ENCODE data around the gene SAPCD2.

Gene SAPCD2

GRCh38 chr9:137030538-137031527 lies 39.5 kb downstream of the SAPCD2 start:
- peak; percentile 89 to 97 (median 96) for DNase-seq
- peaks cover 0 to 11% (median 2%) of the 10 kb centered on the region in 4 experiments for H3K36me3 ChIP-seq (ENCODE audit: control insufficient read depth in 4 of 4, insufficient read depth in 4 of 4, low read length in 3 of 4)
- H3K27me3 ChIP-seq (replicated peaks in 2 of 5; ENCODE audit: control insufficient read depth in 4 of 5, insufficient read depth in 5 of 5, low read length in 4 of 5), result no peaks in the 10 kb centered on the region
- peak overlapping the region in 5 of 7 experiments; percentile 54 to 83 (median 73) for H3K4me3 ChIP-seq (ENCODE audit: control insufficient read depth in 1 of 7, extremely low read depth in 1 of 7, insufficient read depth in 4 of 7, low read depth in 2 of 7, low read length in 6 of 7)
- WGBS (ENCODE audit: insufficient coverage), result 52% methylated on average over 65 of the region's 65 CpGs
- ChIA-PET CTCF (interaction anchor here (0.5 to 4.3 kb wide), 11 partner anchors 14 to 172 kb away, joined by 3 to 34 read pairs (median 7); partner anchors contain the start of gene NPDC1), POLR2A (no interaction called here)
- no peaks in the 10 kb centered on the region for H3K9me3 ChIP-seq (ENCODE audit: control extremely low read depth in 1 of 5, control insufficient read depth in 4 of 5, insufficient read depth in 2 of 5, low read depth in 1 of 5, low read length in 4 of 5)
- H3K27ac ChIP-seq (ENCODE audit: insufficient read depth in 1 of 2, low read depth in 1 of 2, low read length in 2 of 2, poor library complexity in 1 of 2, severe bottlenecking in 2 of 2), result peak overlapping the region; percentile 86 to 87
- peaks cover 0 to 91% (median 89%) of the 10 kb centered on the region in 4 experiments for H3K4me1 ChIP-seq (ENCODE audit: control extremely low read depth in 1 of 4, control insufficient read depth in 4 of 4, insufficient read depth in 4 of 4, low read length in 3 of 4)

- Histone ChIP-seq H3K4me1 (ENCODE audit: control extremely low read depth in 1 of 4, control insufficient read depth in 4 of 4, insufficient read depth in 4 of 4, low read length in 3 of 4) (peaks cover 0 to 91% (median 85%) of the 10 kb centered on the region in 4 experiments), H3K27me3 (replicated peaks in 2 of 5; ENCODE audit: control insufficient read depth in 4 of 5, insufficient read depth in 5 of 5, low read length in 4 of 5) (no peaks in the 10 kb centered on the region), H3K36me3 (ENCODE audit: control insufficient read depth in 4 of 4, insufficient read depth in 4 of 4, low read length in 3 of 4) (peaks cover 0 to 6% (median 0%) of the 10 kb centered on the region in 4 experiments), H3K4me3 (ENCODE audit: control insufficient read depth in 1 of 7, extremely low read depth in 1 of 7, insufficient read depth in 4 of 7, low read depth in 2 of 7, low read length in 6 of 7) (peak overlapping the region in 5 of 7 experiments; percentile 54 to 83 (median 73)), H3K27ac (ENCODE audit: insufficient read depth in 1 of 2, low read depth in 1 of 2, low read length in 2 of 2, poor library complexity in 1 of 2, severe bottlenecking in 2 of 2) (peak overlapping the region; percentile 77 to 87), H3K9me3 (ENCODE audit: control extremely low read depth in 1 of 5, control insufficient read depth in 4 of 5, insufficient read depth in 2 of 5, low read depth in 1 of 5, low read length in 4 of 5) (no peaks in the 10 kb centered on the region)
- WGBS (ENCODE audit: insufficient coverage), result 15% methylated on average over 15 of the region's 15 CpGs
- ChIA-PET POLR2A (interaction anchor here (0.7 to 1.4 kb wide), 2 partner anchors 15 to 55 kb away, joined by 3 to 7 read pairs; no protein-coding TSS in a partner anchor), CTCF (interaction anchor here (0.7 to 11.1 kb wide), 27 partner anchors 8 to 186 kb away, joined by 3 to 109 read pairs (median 5); partner anchors contain the start of genes CLIC3, LCN12, NPDC1 and PAXX)
- peak in 1 of 3 donors; percentile 59 for DNase-seq
Observed at GRCh38 chr9:137030006-137030405, 40.4 kb downstream of the SAPCD2 start.

DNA sequence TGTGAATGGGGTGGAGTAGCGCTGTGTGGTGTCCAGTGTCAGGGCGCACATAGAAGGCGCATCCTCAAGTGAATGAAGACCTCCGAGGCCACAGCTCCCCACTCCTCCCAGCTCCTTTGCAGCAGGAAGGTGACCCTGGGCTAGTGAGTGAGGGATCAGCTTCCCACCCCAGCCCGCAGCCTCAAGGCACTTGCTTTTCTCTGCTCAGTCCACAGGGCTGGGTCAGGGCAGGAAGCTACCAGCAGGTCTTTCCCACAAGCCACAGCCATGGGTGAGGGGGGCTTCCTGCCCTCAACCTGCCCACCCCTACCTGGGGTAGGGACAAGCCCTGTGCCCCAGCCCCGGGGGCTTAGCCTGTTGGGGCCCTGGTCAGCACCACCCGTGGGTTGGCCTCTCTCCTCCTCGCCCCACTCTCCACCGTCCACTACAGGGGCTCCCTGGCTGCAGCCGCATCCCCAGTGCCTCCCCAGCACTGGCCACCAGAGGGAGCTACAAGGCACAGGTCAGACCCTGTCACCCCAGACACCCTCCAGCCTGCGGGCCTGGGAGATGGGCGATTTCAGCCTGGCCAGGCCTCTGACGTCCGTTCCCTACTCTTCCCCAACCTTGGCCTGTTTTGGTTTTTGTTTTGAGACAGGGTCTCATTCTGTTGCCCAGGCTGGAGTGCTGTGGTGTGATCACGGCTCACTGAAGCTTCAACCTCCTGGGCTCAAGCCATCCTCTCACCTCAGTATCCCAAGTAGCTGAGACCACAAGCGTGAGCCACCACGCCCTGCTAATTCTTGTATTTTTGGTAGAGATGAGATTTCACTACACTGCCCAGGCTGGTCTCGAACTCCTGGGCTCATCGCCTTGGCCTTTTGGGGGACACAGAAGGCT lies 41.1 kb downstream of the SAPCD2 start:
- peaks cover 0 to 85% (median 79%) of the 10 kb centered on the region in 4 experiments for H3K4me1 ChIP-seq (ENCODE audit: control extremely low read depth in 1 of 4, control insufficient read depth in 4 of 4, insufficient read depth in 4 of 4, low read length in 3 of 4)
- 8% methylated on average over 14 of the region's 19 CpGs for WGBS (ENCODE audit: insufficient coverage)
- H3K27me3 ChIP-seq (replicated peaks in 2 of 5; ENCODE audit: control insufficient read depth in 4 of 5, insufficient read depth in 5 of 5, low read length in 4 of 5), result no peaks in the 10 kb centered on the region
- ChIA-PET POLR2A (interaction anchor here (0.6 to 1.4 kb wide), 4 partner anchors 15 to 411 kb away, joined by 3 to 7 read pairs (median 4); no protein-coding TSS in a partner anchor), CTCF (interaction anchor here (0.7 to 11.1 kb wide), 39 partner anchors 8 to 241 kb away, joined by 3 to 109 read pairs (median 4); partner anchors contain the start of genes CLIC3, LCN12, MAN1B1 and NPDC1)
- peaks cover 0 to 8% (median 0%) of the 10 kb centered on the region in 4 experiments for H3K36me3 ChIP-seq (ENCODE audit: control insufficient read depth in 4 of 4, insufficient read depth in 4 of 4, low read length in 3 of 4)
- H3K4me3 ChIP-seq (ENCODE audit: control insufficient read depth in 1 of 7, extremely low read depth in 1 of 7, insufficient read depth in 4 of 7, low read depth in 2 of 7, low read length in 6 of 7), result peak overlapping the region; percentile 28 to 83 (median 73)
- H3K9me3 ChIP-seq (ENCODE audit: control extremely low read depth in 1 of 5, control insufficient read depth in 4 of 5, insufficient read depth in 2 of 5, low read depth in 1 of 5, low read length in 4 of 5), result no peaks in the 10 kb centered on the region
- H3K27ac ChIP-seq (ENCODE audit: insufficient read depth in 1 of 2, low read depth in 1 of 2, low read length in 2 of 2, poor library complexity in 1 of 2, severe bottlenecking in 2 of 2), result peak overlapping the region; percentile 77 to 87
- peak; percentile 50 to 70 (median 63) for DNase-seq

- Histone ChIP-seq H3K4me3 (ENCODE audit: control insufficient read depth in 1 of 7, extremely low read depth in 1 of 7, insufficient read depth in 4 of 7, low read depth in 2 of 7, low read length in 6 of 7) (peak overlapping the region; percentile 51 to 83 (median 73)), H3K27ac (ENCODE audit: insufficient read depth in 1 of 2, low read depth in 1 of 2, low read length in 2 of 2, poor library complexity in 1 of 2, severe bottlenecking in 2 of 2) (peak overlapping the region; percentile 54 to 87), H3K9me3 (ENCODE audit: control extremely low read depth in 1 of 5, control insufficient read depth in 4 of 5, insufficient read depth in 2 of 5, low read depth in 1 of 5, low read length in 4 of 5) (no peaks in the 10 kb centered on the region), H3K27me3 (replicated peaks in 2 of 5; ENCODE audit: control insufficient read depth in 4 of 5, insufficient read depth in 5 of 5, low read length in 4 of 5) (no peaks in the 10 kb centered on the region), H3K36me3 (ENCODE audit: control insufficient read depth in 4 of 4, insufficient read depth in 4 of 4, low read length in 3 of 4) (peaks cover 0 to 15% (median 2%) of the 10 kb centered on the region in 4 experiments), H3K4me1 (ENCODE audit: control extremely low read depth in 1 of 4, control insufficient read depth in 4 of 4, insufficient read depth in 4 of 4, low read length in 3 of 4) (peaks cover 0 to 78% (median 73%) of the 10 kb centered on the region in 4 experiments)
- 0% methylated on average over 51 of the region's 98 CpGs for WGBS (ENCODE audit: insufficient coverage)
- POLR2A ChIA-PET, result interaction anchor here (0.6 to 1.4 kb wide), 2 partner anchors 53 to 410 kb away, joined by 4 to 7 read pairs; no protein-coding TSS in a partner anchor
- CTCF ChIA-PET, result interaction anchor here (0.7 to 11.1 kb wide), 30 partner anchors 9 to 240 kb away, joined by 3 to 109 read pairs (median 4); partner anchors contain the start of genes CLIC3, MAN1B1, NPDC1 and PAXX
- DNase-seq, result peak; percentile 53 to 72 (median 67)
Observed at GRCh38 chr9:137028263-137029057, 41.9 kb downstream of the SAPCD2 start.

- POLR2A ChIA-PET, result no interaction called here
- no peaks in the 10 kb centered on the region for H3K9me3 ChIP-seq (ENCODE audit: control extremely low read depth in 1 of 5, control insufficient read depth in 4 of 5, insufficient read depth in 2 of 5, low read depth in 1 of 5, low read length in 4 of 5)
- DNase-seq, result no peak
- WGBS (ENCODE audit: insufficient coverage), result 6% methylated on average over 81 of the region's 95 CpGs
- CTCF ChIA-PET, result interaction anchor here (0.6 to 11.1 kb wide), 14 partner anchors 10 to 84 kb away, joined by 3 to 109 read pairs (median 4); partner anchors contain the start of genes CLIC3, NPDC1, PAXX and SAPCD2
- H3K27me3 ChIP-seq (replicated peaks in 2 of 5; ENCODE audit: control insufficient read depth in 4 of 5, insufficient read depth in 5 of 5, low read length in 4 of 5), result no peaks in the 10 kb centered on the region
- H3K27ac ChIP-seq (ENCODE audit: insufficient read depth in 1 of 2, low read depth in 1 of 2, low read length in 2 of 2, poor library complexity in 1 of 2, severe bottlenecking in 2 of 2), result peak within 1 kb of the TSS; percentile 54 to 87
- peaks cover 0 to 15% (median 3%) of the 10 kb centered on the region in 4 experiments for H3K36me3 ChIP-seq (ENCODE audit: control insufficient read depth in 4 of 4, insufficient read depth in 4 of 4, low read length in 3 of 4)
- peaks cover 0 to 71% (median 66%) of the 10 kb centered on the region in 4 experiments for H3K4me1 ChIP-seq (ENCODE audit: control extremely low read depth in 1 of 4, control insufficient read depth in 4 of 4, insufficient read depth in 4 of 4, low read length in 3 of 4)
- peak within 1 kb of the TSS; percentile 51 to 83 (median 73) for H3K4me3 ChIP-seq (ENCODE audit: control insufficient read depth in 1 of 7, extremely low read depth in 1 of 7, insufficient read depth in 4 of 7, low read depth in 2 of 7, low read length in 6 of 7)
Observed at GRCh38 chr9:137027369-137028262, 42.7 kb downstream of the SAPCD2 start, which contains the start of gene ABCA2. Gene ABCA2 (minus strand): TSS chr9:137028237. CDS start chr9:137028140, 97 bp downstream.
